Spleen (tissue), 11 donors: ENCODE results near the gene PHLPP2. TPM values are rescaled to one million over a fixed set of nuclear protein-coding genes. Genes with fewer than 3 reads are reported as not detected.

ENCODE experiments used
- DNase-seq: peaks from one replicate; pipeline ENCODE4 v3.0.0-alpha.2; 2020
- H3K27ac ChIP-seq, 8 donors: fragments of 200-600 bp; sonication (generic) in 7 of 8; 1 replicate in 4 of 8; 2 replicates in 4 of 8; pipeline versions ENCODE4 v1.5.0 to v1.8.0; 2016 to 2021; ENCODE audit warnings: inconsistent platforms in 4 of 8, mild to moderate bottlenecking in 4 of 8, moderate library complexity in 1 of 8
- H3K27me3 ChIP-seq, 7 donors: fragments of 200-600 bp; sonication (generic) in 6 of 7; replicated peaks in 1 of 7; 1 replicate in 4 of 7; 2 replicates in 3 of 7; pipeline versions ENCODE4 v1.5.0 to v1.8.0; 2016 to 2021; ENCODE audit warnings: inconsistent platforms in 3 of 7, mild to moderate bottlenecking in 1 of 7
- H3K36me3 ChIP-seq, 6 donors: fragments of 200-600 bp; sonication (generic) in 5 of 6; 1 replicate in 4 of 6; 2 replicates in 2 of 6; pipeline versions ENCODE4 v1.5.0 to v1.8.0; 2016 to 2021; ENCODE audit warnings: inconsistent platforms in 2 of 6
- H3K4me1 ChIP-seq, 6 donors: fragments of 200-600 bp; sonication (generic) in 5 of 6; 1 replicate in 3 of 6; 2 replicates in 3 of 6; pipeline versions ENCODE4 v1.5.0 to v1.8.0; 2016 to 2021; ENCODE audit warnings: inconsistent platforms in 3 of 6
- H3K4me3 ChIP-seq, 8 donors: fragments of 200-600 bp; sonication (generic) in 7 of 8; 1 replicate in 4 of 8; 2 replicates in 4 of 8; pipeline versions ENCODE4 v1.5.0 to v1.8.0; 2016 to 2021; ENCODE audit warnings: inconsistent platforms in 4 of 8, mild to moderate bottlenecking in 4 of 8, moderate library complexity in 2 of 8
- H3K9me3 ChIP-seq, 8 donors: fragments of 200-600 bp; sonication (generic) in 7 of 8; 1 replicate in 4 of 8; 2 replicates in 4 of 8; pipeline versions ENCODE4 v1.5.0 to v1.8.0; 2016 to 2021; ENCODE audit warnings: inconsistent platforms in 4 of 8
- CTCF ChIP-seq, 11 experiments: fragments of 200-600 bp in 7 of 11; fragments of 450-650 bp in 4 of 11; sonication (generic) in 4 of 11; IDR thresholded peaks in 8 of 11; conservative IDR thresholded peaks in 3 of 11; 1 replicate in 7 of 11; 2 replicates in 4 of 11; pipeline versions ENCODE4 v1.4.0 to v1.8.0; 2016 to 2021; ENCODE audit warnings: antibody characterized with exemption in 11 of 11, inconsistent platforms in 4 of 11, mild to moderate bottlenecking in 1 of 11
- POLR2A ChIP-seq, 3 donors: fragments of 450-650 bp; IDR thresholded peaks; one replicate each; pipeline ENCODE4 v1.5.1; 2017; ENCODE audit warnings: antibody characterized with exemption in 3 of 3, mild to moderate bottlenecking in 1 of 3
- POLR2AphosphoS5 ChIP-seq, 3 donors: sonication (generic); formaldehyde crosslinking; IDR thresholded peaks; one replicate each; pipeline ENCODE4 v1.5.1; 2017; ENCODE audit warnings: antibody characterized with exemption in 3 of 3
- WGBS, 5 donors: extraction: QIAGEN DNeasy Blood & Tissue Kit in 3 of 5; methylation state at CpG; one replicate each; pipeline versions ENCODE4 v1.1.5 to v1.1.7; 2013 to 2018; 5-methylcytosine and 5-hydroxymethylcytosine counted together
- intact Hi-C: fragments of 100-400 bp; cut with DNase I; formaldehyde crosslinking; loops from one replicate; pipeline ENCODE4 v1.15.0; 2023; ENCODE audit warnings: low total_unique reads
- polyA plus RNA-seq, 3 donors: library from polyadenylated mRNA; stranded (reverse); fragments of 200-250 nt; gene quantifications; one replicate each; pipeline ENCODE4 v1.2.1, GENCODE V29; 2013
- total RNA-seq, 7 donors: library from RNA; depleted of rRNA in 3 of 7; stranded (reverse); fragments of >200 nt in 3 of 7; fragmentation: NEBNext Ultra II Directional in 4 of 7; extraction: Animal tissue kit (Norgen Biotek cat#: 25700) in 4 of 7; gene quantifications; one replicate each; pipeline versions ENCODE4 v1.1.0 to v1.2.1, GENCODE V29; 2016 to 2021
- donor health status: healthy with polysubstance abuse.
- donor health status: DM: no; HTN: no; CAD: no; lungs with moderate emphysema.
- donor health status: DM: no; HTN: no; CAD: no.
- donor health status: Bipolar disorder and iron deficiency.
- donor health status: healthy.
- donor health status: DM: no; HTN: no; CAD: no.
- donor health status: DM: yes; HTN: yes; CAD: no.

PHLPP2 gene
- total and polyA plus RNA-seq, 10 donors: 1.0 to 10.9 (median 8.0) TPM

GRCh38 chr16:71748226-71748625 is 23.7 kb upstream of the PHLPP2 start:
- H3K9me3 ChIP-seq: no peaks in the 10 kb centered on the region
- H3K27ac ChIP-seq: no peak overlapping the region
- no peaks in the 10 kb centered on the region for H3K27me3 ChIP-seq
- no peak overlapping the region for H3K4me3 ChIP-seq
- peaks cover 0 to 5% (median 0%) of the 10 kb centered on the region in 6 donors for H3K4me1 ChIP-seq
- no peak for DNase-seq
- WGBS, 5 donors: 86 to 95% (median 90%) methylated on average over 4 of the region's 4 CpGs
- no peak for TF ChIP-seq CTCF (IDR thresholded peaks at IDR 0.05 in 8 of 11, conservative IDR thresholded peaks at IDR 0.05 in 3 of 11)
- intact Hi-C loops: no loop called here
- H3K36me3 ChIP-seq: peaks cover 7 to 100% (median 84%) of the 10 kb centered on the region in 6 donors

- Histone ChIP-seq H3K4me3 (no peak overlapping the region), H3K9me3 (no peaks in the 10 kb centered on the region), H3K27me3 (no peaks in the 10 kb centered on the region), H3K4me1 (peaks cover 0 to 5% (median 0%) of the 10 kb centered on the region in 6 donors), H3K27ac (no peak overlapping the region), H3K36me3 (peaks cover 7 to 100% (median 87%) of the 10 kb centered on the region in 6 donors)
- intact Hi-C loops: no loop called here
- no peak for DNase-seq
- WGBS, 5 donors: 48 to 62% (median 50%) methylated on average over 7 of the region's 7 CpGs
- TF ChIP-seq CTCF (IDR thresholded peaks at IDR 0.05 in 8 of 11, conservative IDR thresholded peaks at IDR 0.05 in 3 of 11) (peak; percentile 39 to 80 (median 64)), POLR2AphosphoS5 (IDR thresholded peaks at IDR 0.05) (no peak), POLR2A (IDR thresholded peaks at IDR 0.05) (no peak)
These were observed 22.0 kb upstream of the PHLPP2 start for GRCh38 chr16:71746442-71747046.

DNA sequence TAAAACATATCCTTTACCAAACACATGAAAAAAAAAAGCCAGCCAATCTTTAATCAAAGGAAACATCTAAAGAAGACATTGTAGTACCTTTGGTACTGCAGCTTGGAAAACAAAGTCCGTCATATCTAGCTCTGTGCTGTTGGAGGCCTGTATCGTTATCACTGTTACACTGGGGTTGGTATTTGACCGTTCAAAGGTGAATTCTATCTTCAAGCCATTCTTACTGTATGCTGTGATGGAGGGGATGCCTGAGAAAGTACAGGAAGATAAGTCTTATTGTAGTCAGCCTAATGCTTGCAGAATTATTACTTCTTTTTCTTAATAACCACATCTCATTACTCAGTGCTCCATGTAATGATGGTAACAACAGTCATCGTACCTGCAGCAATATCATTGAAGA is 14.4 kb upstream of the PHLPP2 start:
- no peak for DNase-seq
- H3K27me3 ChIP-seq: no peaks in the 10 kb centered on the region
- H3K4me1 ChIP-seq: no peaks in the 10 kb centered on the region
- intact Hi-C loops: no loop called here
- no peaks in the 10 kb centered on the region for H3K9me3 ChIP-seq
- H3K4me3 ChIP-seq: no peak overlapping the region
- WGBS, 5 donors: 94 to 98% (median 97%) methylated on average over 4 of the region's 4 CpGs
- no peak for TF ChIP-seq POLR2AphosphoS5 (IDR thresholded peaks at IDR 0.05)
- no peak for TF ChIP-seq CTCF (IDR thresholded peaks at IDR 0.05 in 8 of 11, conservative IDR thresholded peaks at IDR 0.05 in 3 of 11)
- TF ChIP-seq POLR2A (IDR thresholded peaks at IDR 0.05): no peak
- H3K27ac ChIP-seq: no peak overlapping the region
- H3K36me3 ChIP-seq: peaks cover 3 to 100% (median 80%) of the 10 kb centered on the region in 6 donors

- Histone ChIP-seq H3K27me3 (no peaks in the 10 kb centered on the region), H3K36me3 (peaks cover 3 to 100% (median 80%) of the 10 kb centered on the region in 6 donors), H3K4me1 (no peaks in the 10 kb centered on the region), H3K27ac (no peak overlapping the region), H3K4me3 (no peak overlapping the region), H3K9me3 (no peaks in the 10 kb centered on the region)
- no peak for TF ChIP-seq CTCF (IDR thresholded peaks at IDR 0.05 in 8 of 11, conservative IDR thresholded peaks at IDR 0.05 in 3 of 11)
- TF ChIP-seq POLR2A (IDR thresholded peaks at IDR 0.05): no peak
- TF ChIP-seq POLR2AphosphoS5 (IDR thresholded peaks at IDR 0.05): no peak
- no peak for DNase-seq
- WGBS, 5 donors: 96 to 99% (median 98%) methylated on average over 6 of the region's 6 CpGs
- intact Hi-C loops: no loop called here
These were observed 13.0 kb upstream of the PHLPP2 start for GRCh38 chr16:71737501-71737900.
